GM04504 (cell line): ENCODE measurements around the gene GRPR.
"Not testable (repeated sequence)": the region's sequence is repeated elsewhere in the genome, so short reads cannot be mapped to it uniquely, and the experiment has no call there.

Experiments
- DNase-seq: peaks from one replicate; pipeline ENCODE4 v3.0.0-alpha.2; 2012; ENCODE audit warnings: low read depth

GRPR gene

GRCh38 chrX:16183843-16184242 is 60.5 kb downstream of the GRPR start:
- not testable (repeated sequence) for DNase-seq

DNA sequence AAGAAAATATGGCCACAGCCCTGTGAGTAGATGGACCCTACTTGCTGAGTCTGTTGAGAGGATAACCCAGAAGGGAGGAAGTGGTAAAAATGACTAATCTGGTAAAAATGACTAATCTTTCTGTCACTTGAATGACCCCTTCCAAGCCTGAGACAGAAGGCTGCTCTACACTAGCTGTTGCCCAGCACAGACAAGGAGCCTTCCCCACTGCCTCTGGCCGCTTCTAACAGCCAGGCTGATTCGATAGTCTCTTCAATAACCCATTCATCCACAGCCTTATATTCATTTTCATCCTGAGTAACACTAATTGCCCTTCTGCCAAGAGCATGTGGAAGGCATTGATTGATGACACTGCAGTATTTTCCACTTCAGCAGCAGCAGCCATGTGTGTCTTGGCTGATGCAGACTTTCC is 62.4 kb downstream of the GRPR start:
- DNase-seq: peak; percentile 74

DNA sequence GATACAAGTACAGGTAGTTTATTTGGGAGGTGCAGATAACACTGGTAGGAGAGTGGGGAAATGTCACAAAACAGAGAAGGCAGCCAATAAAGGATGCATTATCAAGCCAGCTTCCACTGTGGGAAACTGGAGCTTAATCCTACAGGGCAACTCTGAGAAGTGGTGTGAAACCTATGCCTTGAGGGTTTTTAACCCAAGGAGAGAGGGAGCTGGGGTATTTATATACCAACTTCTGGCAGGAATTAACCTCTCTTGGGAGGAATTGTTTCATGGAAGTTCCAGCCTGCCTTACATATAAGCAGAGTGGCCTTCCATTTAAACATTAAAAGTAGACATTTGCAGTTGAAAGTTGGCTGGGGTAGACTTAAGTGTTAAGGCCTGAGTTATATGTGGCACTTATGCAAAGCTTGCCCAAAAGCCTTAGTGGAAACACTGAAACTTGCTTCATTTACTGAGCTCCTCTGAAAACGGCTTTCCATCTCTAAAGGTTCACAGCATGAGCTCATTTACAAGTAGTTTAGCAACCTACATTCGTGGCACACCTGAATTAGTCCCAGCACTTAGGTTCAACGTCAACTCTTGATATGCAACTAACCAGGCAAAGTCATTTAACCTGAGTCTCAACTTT is 63.1 kb downstream of the GRPR start:
- no peak for DNase-seq

- no peak for DNase-seq
These were observed 63.8 kb downstream of the GRPR start for GRCh38 chrX:16187024-16187760.

DNA sequence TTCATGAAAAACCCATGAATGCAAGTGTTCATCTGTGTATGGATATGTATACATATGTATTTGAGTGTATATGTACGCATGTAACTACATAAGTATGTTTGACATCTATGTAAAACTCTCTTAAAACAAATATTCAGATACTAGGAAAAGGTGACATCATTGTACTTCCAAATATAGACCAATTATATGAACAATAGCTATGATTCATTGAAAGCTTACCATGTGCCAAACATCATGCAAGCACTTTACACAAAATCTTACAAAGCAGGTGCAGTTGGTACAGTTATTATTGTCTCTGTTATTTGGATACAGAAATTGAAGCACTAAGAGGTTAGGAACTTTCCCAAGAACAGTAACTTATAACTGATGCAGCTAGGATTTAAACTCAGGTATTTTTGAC is 65.3 kb downstream of the GRPR start:
- DNase-seq: no peak

- no peak for DNase-seq
These were observed 68.2 kb downstream of the GRPR start for GRCh38 chrX:16191605-16192004.

DNA sequence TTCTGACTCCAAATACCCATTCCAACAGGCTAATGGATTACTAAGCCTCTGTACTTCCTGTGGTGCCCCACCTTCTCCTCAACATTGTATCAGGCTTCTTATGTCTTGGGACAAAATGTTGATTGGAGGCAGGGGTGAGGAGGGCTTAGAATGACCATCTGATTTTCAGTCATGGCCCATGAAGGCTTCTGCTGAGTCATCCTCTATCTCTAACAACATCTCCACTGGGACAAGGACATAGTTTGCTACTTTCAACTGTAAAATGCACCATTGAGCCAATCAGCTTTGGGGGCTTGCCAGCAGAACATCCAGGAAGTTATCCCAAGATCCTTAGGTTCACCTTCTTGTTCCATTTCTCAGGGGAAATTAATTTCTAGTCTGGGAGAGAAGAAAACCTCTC is 73.5 kb downstream of the GRPR start:
- no peak for DNase-seq

DNA sequence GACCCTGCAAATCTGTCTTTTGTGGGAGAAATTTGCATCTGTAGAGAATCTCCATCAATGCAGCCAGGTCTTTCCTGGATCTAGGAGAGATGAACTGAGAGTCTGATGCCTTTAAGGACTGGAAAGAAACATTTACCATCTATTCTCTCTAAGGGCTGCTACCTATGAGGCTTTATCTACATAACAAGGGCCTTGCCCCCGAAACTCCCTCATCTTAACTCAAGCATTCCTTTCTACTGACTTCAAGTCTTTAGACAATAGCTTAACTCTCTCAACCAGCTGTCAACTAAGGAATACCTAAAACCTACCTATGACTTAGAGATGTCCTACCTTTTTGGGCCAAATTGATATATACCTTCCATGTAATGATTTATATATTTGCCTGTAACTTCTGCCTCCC is 76.0 kb downstream of the GRPR start:
- DNase-seq: no peak

DNA sequence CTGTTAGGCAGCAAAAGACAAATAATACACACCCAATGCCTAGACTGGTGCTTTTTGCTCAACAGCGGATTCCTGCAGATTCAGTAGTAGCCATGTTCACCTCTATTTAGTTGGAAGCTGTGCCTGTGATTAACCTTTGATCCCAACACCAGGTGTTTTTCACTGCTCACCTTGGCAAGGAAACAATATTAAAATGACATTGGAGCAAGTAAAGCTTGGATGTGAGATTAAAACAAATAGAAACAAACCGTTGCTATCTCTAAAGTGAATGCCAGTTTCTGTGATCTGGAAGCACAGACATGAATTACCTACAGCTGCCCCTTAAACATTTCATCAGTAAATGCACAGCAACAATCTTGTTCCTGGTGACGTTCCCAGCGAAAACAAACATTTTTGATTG is 79.6 kb downstream of the GRPR start:
- DNase-seq: no peak
